ENCODE data around the gene BABAM2. TPM values are rescaled to one million over a fixed set of nuclear protein-coding genes. Genes with fewer than 3 reads are reported as not detected.

BABAM2 gene
- total RNA-seq, 1 donor from 2014 or later: 28.5 TPM

- Histone ChIP-seq H3K4me3 (ENCODE audit: insufficient read depth, low read depth, low read length) (no peak overlapping the region), H3K4me2 (ENCODE audit: low read length) (no peak overlapping the region), H4K20me1 (ENCODE audit: insufficient read depth, low read length) (no peaks in the 10 kb centered on the region), H3K36me3 (ENCODE audit: insufficient read depth, low read length) (no peaks in the 10 kb centered on the region), H3K27me3 (ENCODE audit: insufficient read depth, low read length) (no peaks in the 10 kb centered on the region), H2AFZ (ENCODE audit: low read depth, low read length) (peak overlapping the region; percentile 59), H3K9me3 (ENCODE audit: insufficient read depth, low read depth, low read length) (no peaks in the 10 kb centered on the region), H3K27ac (ENCODE audit: low read depth, low read length) (no peak overlapping the region), H3K9ac (ENCODE audit: low read length) (no peak overlapping the region), H3K79me2 (ENCODE audit: insufficient read depth, low read length) (no peaks in the 10 kb centered on the region), H3K4me1 (ENCODE audit: insufficient read depth, low read length) (peaks cover 23% of the 10 kb centered on the region)
- FAIRE-seq (no peak), DNase-seq (ENCODE audit: low read depth) (peak; percentile 72)
- no peak overlapping the region for H3K27ac Mint-ChIP-seq (ENCODE audit: unreplicated experiment)
- TF ChIP-seq CTCF (IDR thresholded peaks at IDR 0.05; ENCODE audit: insufficient read depth, low read depth, low read length) (no peak), EZH2 (IDR thresholded peaks at IDR 0.05; ENCODE audit: insufficient read depth, low read length) (no peak)
- H3K27me3 Mint-ChIP-seq (ENCODE audit: low read depth, unreplicated experiment): peaks cover 11% of the 10 kb centered on the region
- H3K4me3 Mint-ChIP-seq (ENCODE audit: unreplicated experiment): no peak overlapping the region
- no peaks in the 10 kb centered on the region for H3K36me3 Mint-ChIP-seq (ENCODE audit: low read depth, unreplicated experiment)
- no peaks in the 10 kb centered on the region for H3K9me3 Mint-ChIP-seq (ENCODE audit: unreplicated experiment)
- H3K4me1 Mint-ChIP-seq (ENCODE audit: low read depth, unreplicated experiment): peaks cover 17% of the 10 kb centered on the region
Observed at GRCh38 chr2:28356095-28356911, 465.8 kb downstream of the BABAM2 start.

- no peaks in the 10 kb centered on the region for H3K36me3 ChIP-seq (ENCODE audit: insufficient read depth, low read length)
- Mint-ChIP-seq H3K4me1 (ENCODE audit: low read depth, unreplicated experiment) (peaks cover 17% of the 10 kb centered on the region), H3K27ac (ENCODE audit: unreplicated experiment) (no peak overlapping the region), H3K9me3 (ENCODE audit: unreplicated experiment) (no peaks in the 10 kb centered on the region), H3K27me3 (ENCODE audit: low read depth, unreplicated experiment) (peaks cover 4% of the 10 kb centered on the region), H3K36me3 (ENCODE audit: low read depth, unreplicated experiment) (no peaks in the 10 kb centered on the region), H3K4me3 (ENCODE audit: unreplicated experiment) (no peak overlapping the region)
- H3K79me2 ChIP-seq (ENCODE audit: insufficient read depth, low read length): no peaks in the 10 kb centered on the region
- H4K20me1 ChIP-seq (ENCODE audit: insufficient read depth, low read length): no peaks in the 10 kb centered on the region
- no peak overlapping the region for H3K27ac ChIP-seq (ENCODE audit: low read depth, low read length)
- DNase-seq (ENCODE audit: low read depth) (no peak), FAIRE-seq (no peak)
- H2AFZ ChIP-seq (ENCODE audit: low read depth, low read length): no peak overlapping the region
- peaks cover 23% of the 10 kb centered on the region for H3K4me1 ChIP-seq (ENCODE audit: insufficient read depth, low read length)
- no peak overlapping the region for H3K9ac ChIP-seq (ENCODE audit: low read length)
- no peak overlapping the region for H3K4me3 ChIP-seq (ENCODE audit: insufficient read depth, low read depth, low read length)
- no peaks in the 10 kb centered on the region for H3K9me3 ChIP-seq (ENCODE audit: insufficient read depth, low read depth, low read length)
- TF ChIP-seq CTCF (IDR thresholded peaks at IDR 0.05; ENCODE audit: insufficient read depth, low read depth, low read length) (no peak), EZH2 (IDR thresholded peaks at IDR 0.05; ENCODE audit: insufficient read depth, low read length) (no peak)
- no peaks in the 10 kb centered on the region for H3K27me3 ChIP-seq (ENCODE audit: insufficient read depth, low read length)
- no peak overlapping the region for H3K4me2 ChIP-seq (ENCODE audit: low read length)
Observed at GRCh38 chr2:28357055-28357454, 466.5 kb downstream of the BABAM2 start.
